GM19395 (cell line): ENCODE results near the gene SCGB1A1.

ENCODE experiments used
- ATAC-seq: cut with Tn5 transposase; IDR thresholded peaks from one replicate; pipeline ENCODE4 v1.9.1; 2021; ENCODE audit warnings: mild to moderate bottlenecking, moderate library complexity; ENCODE audit not compliant: unreplicated experiment

SCGB1A1 gene

DNA sequence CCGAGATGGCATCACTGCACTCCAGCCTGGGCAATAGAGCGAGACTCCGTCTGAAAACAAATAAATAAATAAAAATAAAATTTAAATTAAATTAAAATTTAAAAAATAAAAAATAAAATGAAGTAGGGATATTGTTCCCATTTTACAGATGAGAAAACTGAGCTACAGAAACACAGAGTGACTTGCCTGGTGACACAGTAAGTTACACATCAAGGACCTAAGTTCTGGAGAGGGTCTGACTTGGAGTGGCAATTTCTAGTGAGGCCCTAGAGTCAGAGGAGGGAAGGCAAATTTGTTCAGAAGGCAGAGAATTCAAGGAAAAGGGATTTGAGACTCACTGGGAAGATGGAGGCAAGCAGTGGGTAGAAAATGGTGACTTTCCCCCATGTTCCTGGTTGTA, 2.0 kb downstream of the SCGB1A1 start:
- ATAC-seq: no peak

DNA sequence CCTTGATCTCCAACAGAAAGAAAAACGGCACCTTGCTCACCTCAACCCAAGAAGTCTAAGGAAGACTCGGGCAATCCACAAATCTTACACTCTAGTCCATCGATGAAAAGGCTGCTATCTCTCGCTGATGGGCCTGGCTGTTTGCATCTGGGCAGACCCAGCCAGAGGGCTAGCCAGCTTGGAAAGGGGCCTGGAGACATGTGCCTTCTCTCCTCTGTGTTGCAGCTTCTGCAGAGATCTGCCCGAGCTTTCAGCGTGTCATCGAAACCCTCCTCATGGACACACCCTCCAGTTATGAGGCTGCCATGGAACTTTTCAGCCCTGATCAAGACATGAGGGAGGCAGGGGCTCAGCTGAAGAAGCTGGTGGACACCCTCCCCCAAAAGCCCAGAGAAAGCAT, 3.2 kb downstream of the SCGB1A1 start:
- ATAC-seq: no peak

DNA sequence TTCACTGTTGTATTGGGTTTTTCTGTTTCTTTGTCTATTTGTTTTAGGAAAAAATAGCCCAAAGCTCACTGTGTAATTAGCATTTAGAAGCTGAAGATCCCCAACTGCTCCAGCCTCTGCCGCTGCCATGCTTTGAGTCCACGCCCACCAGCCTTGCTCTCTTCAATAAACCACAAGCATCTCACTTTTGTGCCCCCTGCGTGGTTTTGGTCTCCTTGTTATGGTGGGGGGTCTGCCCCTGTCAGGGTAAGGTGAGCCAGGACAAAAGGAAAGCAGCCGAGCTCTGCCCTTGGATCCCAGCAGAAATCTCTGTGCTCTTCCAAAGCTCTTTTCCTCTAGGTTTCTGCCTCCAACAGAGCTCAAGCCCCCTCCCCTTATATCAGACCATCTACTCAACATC, 4.2 kb downstream of the SCGB1A1 start:
- no peak for ATAC-seq

DNA sequence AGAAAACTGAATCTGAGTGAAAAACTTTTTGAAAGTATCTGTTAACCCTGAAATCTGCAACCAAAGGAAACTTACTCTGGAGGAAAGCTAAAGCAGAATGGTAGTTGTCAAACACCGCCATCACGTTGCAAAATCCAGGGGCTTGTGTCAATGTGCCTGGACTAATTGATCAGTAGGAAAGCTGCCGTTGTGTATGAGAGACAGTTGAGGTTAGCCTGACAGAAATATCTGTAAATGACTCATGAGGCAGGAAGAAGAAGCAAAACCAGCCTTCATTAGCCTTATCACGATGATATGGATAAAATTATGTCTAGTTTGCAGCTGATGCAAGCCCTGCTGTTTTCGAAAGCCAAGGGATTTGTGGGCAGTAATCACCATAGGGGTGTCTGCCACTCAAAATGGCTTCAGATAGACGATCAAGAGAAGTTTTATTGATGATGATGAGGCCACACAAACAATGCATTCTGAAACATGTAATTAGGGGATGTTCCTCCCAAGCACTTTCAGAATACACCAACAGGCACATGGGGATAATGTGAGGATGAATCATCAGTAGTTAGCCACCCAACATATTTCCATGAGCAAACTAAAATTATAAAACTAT, 8.9 kb downstream of the SCGB1A1 start:
- ATAC-seq: no peak

DNA sequence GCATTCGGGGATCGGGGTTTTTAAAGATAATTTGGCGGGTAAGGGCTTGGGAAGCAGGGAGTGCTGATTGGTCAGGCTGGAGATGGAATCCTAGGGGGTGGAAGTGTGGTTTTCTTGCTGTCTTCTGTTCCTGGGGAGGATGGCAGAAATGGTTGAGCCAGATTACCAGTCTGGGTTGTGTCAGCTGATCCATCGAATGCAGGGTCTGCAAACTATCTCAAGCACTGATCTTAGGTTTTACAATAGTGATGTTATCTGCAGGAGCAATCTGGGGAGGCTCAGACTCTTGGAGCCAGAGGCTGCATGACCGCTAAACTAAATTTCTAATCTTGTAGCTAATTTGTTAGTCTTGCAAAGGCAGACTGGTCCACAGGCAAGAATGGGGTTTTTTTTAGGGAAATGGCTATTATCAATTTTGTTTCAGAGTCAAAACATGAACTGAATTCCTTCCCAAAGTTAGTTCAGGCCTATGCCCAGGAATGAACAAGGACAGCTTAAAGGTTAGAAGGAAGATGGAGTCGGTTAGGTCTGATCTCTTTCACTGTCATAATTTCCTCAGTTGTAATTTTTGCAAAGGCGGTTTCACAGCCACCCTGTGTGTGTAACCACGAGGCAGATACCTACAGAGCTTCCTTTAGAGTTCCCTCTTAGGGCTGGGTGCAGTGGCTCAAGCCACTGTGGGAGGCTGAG, 10.2 kb downstream of the SCGB1A1 start:
- ATAC-seq: no peak

DNA sequence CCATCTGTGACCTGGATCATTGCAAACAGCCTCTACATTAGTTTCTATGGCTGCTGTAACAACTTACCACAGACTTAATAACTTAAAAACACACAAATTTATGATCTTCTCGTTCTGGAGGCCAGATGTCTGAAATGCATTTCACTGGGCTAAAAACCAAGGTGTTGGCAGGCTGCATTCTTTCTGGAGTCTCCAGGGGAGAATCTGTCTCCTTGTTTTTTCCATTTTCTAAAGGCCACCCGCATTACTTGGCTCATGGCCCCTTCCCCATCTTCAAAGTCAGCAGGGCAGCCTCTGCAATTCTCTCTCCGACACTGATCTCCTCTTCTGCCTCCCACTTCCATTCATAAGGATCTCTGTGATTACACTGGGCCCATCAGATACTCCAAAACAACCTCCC, 11.6 kb downstream of the SCGB1A1 start:
- ATAC-seq: no peak

DNA sequence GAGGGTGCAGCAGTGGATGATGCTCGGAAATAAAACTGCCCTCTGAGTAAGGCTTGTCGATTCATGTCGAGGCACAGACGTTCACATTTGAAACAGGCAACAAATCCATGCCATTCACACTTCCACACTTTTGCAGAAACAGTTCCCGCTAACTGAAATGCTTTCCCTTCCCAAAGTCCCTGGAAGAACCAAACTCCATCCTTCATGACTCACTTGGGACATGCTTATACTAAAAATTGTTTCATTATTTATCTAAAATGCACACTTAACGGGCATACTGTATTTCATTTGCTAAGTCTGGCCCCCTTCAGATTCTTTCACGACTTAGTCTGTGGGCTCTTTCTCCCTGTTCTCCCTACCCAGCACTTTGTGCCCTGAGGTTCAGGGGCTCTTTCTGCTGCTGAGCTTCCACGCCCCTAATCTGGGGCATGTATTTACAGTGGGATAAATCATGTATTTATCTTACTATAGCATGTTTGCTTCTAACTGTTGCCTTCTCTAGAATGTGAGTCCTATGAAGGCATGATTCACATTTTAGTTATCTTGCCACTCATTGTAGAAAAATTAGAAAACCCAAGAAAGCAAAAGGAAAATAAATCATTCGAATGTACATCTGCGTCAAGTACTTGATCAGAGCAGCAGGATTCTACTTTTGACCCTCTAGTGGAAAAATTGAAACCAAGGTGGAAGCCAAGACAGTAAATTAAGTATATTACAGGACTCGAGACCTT, 12.5 kb downstream of the SCGB1A1 start:
- ATAC-seq: no peak

DNA sequence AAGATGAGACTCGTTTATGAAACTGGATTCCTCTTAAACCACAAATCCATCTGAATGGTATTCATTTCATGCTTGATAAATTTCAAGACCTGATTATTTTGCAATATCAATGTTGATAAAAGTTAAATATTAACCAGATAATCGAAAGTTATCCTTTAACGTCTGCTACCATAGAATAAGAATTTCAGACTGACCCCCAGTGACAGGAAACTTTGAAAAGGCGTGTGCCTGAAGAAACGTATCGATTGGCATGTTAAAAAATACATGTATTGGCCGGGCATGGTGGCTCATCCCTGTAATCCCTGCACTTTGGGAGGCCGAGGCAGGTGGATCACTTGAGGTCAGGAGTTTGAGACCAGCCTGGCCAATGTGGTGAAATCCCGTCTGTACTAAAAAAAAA, 13.9 kb downstream of the SCGB1A1 start:
- no peak for ATAC-seq

DNA sequence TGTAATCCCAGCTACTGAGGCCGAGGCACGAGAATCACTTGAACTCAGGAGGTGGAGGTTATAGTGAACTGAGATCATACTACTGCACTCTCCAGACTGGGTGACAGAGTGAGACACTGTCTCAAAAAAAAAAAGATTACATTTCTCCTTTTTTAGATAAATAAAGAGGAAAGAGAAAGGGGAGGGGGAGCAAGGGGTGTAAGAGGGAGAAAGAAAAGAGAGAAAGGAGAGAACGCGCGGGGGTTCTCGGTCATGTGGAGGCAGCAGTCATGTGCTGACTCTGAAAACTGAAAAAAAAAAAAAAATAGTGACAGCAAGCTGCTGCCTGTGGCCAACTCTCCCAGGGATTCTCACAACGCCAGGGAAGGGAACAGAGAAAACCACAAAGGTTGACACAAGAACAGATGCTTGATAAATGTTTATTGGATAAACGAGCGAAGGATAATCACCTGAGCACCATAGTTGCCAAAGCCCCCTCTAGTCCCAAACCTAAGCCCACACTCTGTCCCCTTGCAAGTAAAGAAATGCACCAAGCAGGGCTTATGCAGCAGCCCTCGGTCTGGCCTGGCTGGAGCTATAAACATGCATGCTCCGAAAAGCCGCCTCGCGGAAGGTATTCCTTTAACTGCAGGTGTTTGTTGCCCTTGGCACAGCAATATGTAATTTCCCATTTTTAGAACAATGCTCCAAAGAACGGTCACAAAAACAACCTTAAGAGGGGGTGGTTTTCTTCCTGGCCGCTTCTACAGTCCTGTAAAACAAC, 14.5 kb downstream of the SCGB1A1 start:
- ATAC-seq: no peak

DNA sequence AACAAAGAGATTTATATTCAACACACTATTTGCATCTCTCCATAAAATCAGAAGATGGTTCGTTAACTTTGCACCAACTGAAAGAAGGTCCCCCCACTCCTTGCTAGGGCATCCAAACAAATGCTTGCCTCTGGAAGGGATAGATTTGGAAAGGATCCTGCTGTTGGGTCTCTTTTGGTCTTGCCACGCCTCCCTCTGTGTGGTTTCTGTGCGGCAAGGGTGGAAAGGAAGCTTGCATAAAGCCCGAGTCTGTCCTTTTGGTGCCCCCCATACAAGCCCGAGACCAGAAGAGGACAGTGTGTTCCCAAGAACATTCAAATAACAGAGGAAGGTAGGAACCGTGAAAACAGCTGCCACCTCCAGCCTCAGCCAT, 15.1 kb downstream of the SCGB1A1 start:
- no peak for ATAC-seq

DNA sequence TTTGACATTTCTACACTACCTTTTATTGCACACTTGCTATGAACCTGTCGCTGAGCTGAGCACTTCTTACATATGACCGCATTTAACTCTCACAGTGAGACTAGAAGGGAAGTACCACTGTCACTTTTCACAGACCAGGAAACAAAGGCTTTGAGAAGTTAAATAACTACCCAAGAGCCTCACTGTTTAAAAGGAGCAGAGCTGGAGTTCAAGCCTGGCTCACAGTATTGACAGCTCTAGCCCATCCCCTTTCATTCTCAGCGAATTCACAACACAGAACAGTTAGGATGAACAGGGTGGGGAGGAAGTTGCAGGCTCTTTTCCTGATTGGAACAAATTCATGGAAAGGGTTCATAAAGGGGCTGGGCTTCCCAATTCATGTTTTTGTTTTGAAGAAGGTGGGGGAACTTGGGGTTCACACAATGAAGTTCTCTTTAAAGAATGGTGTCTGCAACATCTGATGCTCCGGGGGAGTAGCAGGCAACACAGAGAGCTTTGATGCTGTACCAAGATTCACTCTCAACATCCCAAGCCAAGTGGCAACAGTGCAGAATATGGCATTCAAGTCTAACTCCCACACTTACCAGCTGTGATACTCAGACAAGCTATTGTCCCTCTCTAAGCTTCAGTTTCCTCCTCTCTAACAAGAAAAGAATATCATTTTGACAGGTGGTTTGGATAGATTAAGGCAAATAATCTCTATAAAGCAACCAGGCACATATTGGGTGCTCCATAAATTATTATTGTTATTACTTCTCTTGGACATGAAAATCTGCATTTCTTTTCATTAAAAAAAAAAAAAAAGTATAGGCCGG, 17.2 kb downstream of the SCGB1A1 start:
- no peak for ATAC-seq

DNA sequence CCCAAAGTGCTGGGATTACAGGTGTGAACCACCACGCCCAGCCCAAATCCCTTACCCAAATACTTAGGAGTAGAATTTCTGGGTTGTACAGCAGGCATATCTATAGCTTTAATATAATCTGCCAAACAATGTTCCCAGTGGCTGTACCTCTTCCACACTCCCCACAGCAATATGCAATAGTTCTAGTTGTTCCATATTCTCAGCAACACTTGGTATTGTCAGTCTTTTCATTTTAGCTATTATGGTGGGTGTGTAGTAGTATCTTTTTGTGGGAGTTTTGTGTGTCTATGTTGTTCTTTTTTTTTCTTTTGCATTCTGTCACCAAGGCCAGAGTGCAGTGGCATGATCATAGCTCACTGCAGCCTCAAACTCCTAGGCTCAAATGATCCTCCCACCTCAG, 18.8 kb downstream of the SCGB1A1 start:
- no peak for ATAC-seq

DNA sequence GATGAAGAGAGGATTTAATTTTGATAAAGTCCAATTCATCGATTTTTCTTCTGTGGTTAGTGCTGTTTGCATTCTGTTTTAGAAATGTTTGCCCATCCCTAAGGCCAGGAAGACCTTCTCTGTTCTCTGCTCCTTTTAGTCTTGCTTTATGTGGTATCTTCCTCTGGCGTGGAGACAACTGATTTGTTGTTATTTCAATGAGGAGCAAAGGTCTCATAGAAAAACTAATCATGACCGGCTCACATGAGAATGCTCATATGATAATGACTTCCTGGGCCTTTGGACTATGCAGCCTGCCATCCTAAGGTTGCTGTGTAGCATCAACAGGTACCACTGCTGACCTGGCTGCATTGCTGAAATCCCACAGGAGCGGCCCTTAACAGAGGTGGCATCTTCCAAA, 19.8 kb downstream of the SCGB1A1 start:
- ATAC-seq: no peak

DNA sequence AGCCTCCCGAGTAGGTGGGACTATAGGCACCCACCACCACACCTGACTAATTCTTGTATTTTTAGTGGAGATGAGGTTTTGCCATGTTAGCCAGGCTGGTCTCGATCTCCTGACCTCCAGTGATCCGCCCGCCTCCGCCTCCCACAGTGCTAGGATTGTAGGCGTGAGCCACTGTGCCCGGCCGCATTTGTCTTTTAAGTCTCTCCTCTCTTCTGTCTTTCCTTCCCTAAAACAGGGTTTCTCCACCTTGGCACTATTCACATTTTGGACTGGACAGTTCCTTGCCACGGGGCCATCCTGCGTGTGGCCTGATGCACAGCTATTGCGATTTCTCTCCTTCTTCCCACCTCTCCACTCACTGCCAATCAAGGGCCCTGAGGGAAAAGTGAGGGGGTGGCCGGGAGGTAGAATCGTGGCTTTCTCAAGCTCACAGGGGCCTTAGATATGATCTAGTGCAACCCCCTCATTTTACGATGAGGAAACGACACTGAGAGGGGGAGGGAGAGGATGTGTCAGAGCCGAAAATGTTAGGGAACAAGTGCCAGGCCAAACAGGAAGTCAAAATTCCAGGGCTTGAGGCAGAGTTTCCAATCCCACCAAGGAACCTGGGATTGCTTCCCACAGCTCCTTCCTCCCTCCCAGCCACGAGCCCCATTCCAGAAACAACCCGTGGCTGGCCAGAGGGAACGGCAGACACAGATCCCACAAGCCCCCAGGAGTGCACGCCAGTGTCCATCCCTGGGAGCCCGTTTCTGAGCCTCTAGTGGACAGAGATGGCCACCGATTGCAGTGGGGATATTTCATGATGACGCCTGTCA, 21.2 kb downstream of the SCGB1A1 start:
- ATAC-seq: no peak

DNA sequence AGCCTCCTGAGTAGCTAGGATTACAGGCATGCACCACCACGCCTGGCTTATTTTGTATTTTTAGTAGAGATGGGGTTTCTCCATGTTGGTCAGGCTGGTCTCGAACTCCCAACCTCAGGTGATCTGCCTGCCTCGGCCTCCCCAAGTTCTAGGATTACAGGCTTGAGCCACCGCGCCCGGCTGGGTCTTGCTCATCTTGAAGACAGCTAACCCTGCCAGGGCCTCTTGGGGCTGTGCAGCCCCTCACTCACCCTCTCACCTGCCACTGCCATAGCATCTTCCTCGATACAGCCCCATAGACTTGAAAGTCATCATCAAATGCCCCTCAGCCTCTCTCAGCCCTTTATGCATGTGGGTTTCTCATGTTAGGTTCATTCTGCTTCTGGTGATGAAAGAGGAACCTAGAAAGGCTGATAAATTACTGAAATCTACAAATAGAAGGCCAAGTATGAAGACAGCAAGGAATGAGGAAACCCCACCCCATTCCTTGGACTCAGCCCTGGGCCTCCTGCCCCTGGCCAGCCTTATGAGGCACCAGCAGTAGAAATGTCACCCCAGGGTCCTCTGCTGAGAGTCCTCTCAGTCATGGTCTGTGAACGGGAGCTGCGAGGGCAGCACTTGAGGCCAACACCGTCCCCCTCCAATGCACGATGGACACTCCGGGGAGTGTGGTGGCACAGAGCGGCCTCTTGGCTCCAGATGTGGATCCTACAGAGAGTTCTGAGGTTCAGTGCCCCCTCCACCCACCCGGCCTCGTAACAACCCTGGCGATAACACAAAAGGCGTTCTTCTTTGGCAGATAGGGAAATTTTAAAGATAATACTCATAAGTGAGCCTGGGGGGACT, 24.8 kb downstream of the SCGB1A1 start:
- no peak for ATAC-seq

DNA sequence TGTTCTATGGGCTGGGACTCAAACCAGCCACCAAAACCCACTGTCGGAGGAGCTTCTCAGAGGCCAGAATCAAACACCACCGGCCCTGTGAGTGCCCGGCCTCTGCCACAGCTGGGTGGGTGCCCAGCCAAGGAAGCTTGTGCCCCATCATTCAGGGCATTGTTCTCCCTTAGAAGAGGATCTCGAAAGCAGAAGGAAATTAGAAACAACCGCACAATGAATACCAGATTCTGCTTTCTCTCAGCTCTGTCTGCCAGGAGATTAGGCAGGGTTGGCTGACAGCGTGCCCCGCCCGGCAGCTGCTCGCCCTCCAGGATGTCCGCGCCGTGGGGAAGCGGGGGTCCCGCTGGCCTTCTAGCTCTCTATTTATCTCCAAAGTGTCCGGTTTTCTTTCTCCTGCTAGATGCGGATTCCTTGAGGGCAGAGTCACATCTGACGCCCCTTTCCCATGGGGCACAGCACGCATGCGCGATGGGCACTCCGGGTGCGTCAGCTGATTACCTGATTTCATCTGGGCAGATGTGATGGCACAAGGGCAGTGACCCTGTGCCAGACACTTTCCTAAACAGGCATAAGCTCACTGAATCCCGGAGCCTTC, 25.5 kb downstream of the SCGB1A1 start:
- ATAC-seq: no peak

DNA sequence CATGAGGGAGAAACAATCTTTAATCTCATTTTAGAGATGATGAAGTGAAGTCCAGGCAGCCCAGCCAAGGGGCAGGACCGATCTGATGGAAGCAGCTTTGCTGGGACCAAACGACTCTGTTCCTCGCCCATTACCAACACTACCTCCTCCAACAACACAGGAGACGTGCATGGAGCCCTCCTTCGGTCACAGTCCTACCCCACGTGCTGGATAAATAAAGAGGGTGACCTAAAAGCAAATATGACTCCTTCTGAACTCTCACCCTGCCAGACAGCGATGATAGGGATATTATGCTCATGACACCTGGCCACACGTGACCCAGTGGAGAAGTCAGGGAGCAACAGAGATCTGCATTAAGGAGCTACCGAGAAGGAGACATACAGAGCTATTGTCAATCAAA, 26.0 kb downstream of the SCGB1A1 start:
- no peak for ATAC-seq

DNA sequence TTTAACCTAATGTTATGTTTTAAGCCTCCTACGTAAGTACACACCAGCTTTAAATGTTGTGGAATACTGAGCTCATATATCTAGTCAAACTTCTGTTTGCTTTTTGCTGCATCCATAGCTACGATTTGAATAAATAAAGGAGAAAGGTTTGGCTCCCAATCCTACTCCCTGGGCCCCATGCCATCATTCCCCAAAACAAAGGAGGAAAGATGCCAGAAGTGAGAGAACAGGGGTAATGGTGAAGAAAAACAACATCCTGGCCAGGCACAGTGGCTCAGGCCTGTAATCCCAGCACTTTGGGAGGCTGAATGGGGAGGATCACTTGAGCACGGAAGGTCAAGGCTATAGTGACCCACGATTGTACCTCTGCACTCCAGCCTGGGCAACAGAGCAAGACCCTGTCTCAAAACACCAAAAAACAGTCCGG, 26.5 kb downstream of the SCGB1A1 start:
- no peak for ATAC-seq

DNA sequence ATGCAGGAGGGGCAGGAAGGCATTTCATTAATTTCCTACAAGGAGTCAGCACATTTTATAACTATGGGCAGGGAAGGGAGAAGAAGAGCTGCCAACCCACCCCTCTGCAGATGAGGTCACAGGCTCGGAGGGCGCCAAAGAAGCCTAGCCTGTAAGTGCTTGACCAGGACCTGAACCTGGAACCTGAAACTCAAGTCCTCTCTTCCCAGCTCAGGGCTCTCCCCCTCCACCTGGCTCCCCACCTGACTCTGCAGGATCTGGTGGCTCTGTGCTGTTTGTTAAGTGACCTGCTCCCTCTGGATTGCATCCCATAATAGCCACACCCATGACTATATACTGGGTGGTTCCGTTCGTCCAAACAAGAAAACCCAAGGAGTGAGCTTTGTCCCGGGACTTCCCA, 27.3 kb downstream of the SCGB1A1 start:
- ATAC-seq: no peak
